Common myeloid progenitor, CD34-positive (primary cell): ENCODE data around the gene PTPRD.

Source experiments
- CTCF ChIA-PET: fragments of 350-600 bp; sonication (Branson Sonifier 250); formaldehyde crosslinking; loops from one replicate; lab custom pipeline; 2021; ENCODE audit warnings: antibody characterized with exemption; lab: Charles Lee
- POLR2A ChIA-PET: fragments of 350-600 bp; sonication (Branson Sonifier 250); formaldehyde crosslinking; loops from one replicate; lab custom pipeline; 2021; ENCODE audit warnings: antibody characterized with exemption; lab: Charles Lee
- DNase-seq, 3 donors: peaks; one replicate each; pipeline versions ENCODE4 v3.0.0 to v3.0.0-alpha.2; 2013
- H3K27ac ChIP-seq, 2 experiments: 1 replicate in 1 of 2; 2 replicates in 1 of 2; pipeline ENCODE4 v1.7.0; 2013; ENCODE audit warnings: inconsistent platforms in 2 of 2, low read length in 2 of 2, mild to moderate bottlenecking in 2 of 2, low read depth in 1 of 2, moderate library complexity in 1 of 2; ENCODE audit not compliant: severe bottlenecking in 2 of 2, insufficient read depth in 1 of 2, poor library complexity in 1 of 2
- H3K27me3 ChIP-seq, 5 experiments: replicated peaks in 2 of 5; 1 replicate in 3 of 5; 2 replicates in 2 of 5; pipeline versions ENCODE4 v1.6.1 to v1.7.0; 2013; ENCODE audit warnings: low read length in 4 of 5, mild to moderate bottlenecking in 2 of 5, moderate library complexity in 2 of 5, inconsistent platforms in 1 of 5; ENCODE audit not compliant: insufficient read depth in 5 of 5, control insufficient read depth in 4 of 5
- H3K36me3 ChIP-seq, 4 experiments: 1 replicate in 2 of 4; 2 replicates in 2 of 4; pipeline versions ENCODE4 v1.6.1 to v1.7.0; 2013; ENCODE audit warnings: low read length in 3 of 4, control low read depth in 1 of 4, mild to moderate bottlenecking in 1 of 4; ENCODE audit not compliant: control insufficient read depth in 4 of 4, insufficient read depth in 4 of 4
- H3K4me1 ChIP-seq, 4 experiments: 1 replicate in 3 of 4; 2 replicates in 1 of 4; pipeline versions ENCODE4 v1.6.1 to v1.7.1; 2013; ENCODE audit warnings: low read length in 3 of 4, mild to moderate bottlenecking in 3 of 4, control low read depth in 1 of 4, inconsistent platforms in 1 of 4, moderate library complexity in 1 of 4; ENCODE audit not compliant: control insufficient read depth in 4 of 4, insufficient read depth in 4 of 4; ENCODE audit errors: control extremely low read depth in 1 of 4
- H3K4me3 ChIP-seq, 7 experiments: 1 replicate in 4 of 7; 2 replicates in 3 of 7; pipeline versions ENCODE4 v1.5.1 to v1.7.0; 2013; ENCODE audit warnings: mild to moderate bottlenecking in 7 of 7, low read length in 6 of 7, moderate library complexity in 6 of 7, inconsistent platforms in 2 of 7, low read depth in 2 of 7, control low read depth in 1 of 7; ENCODE audit not compliant: insufficient read depth in 4 of 7, control insufficient read depth in 1 of 7; ENCODE audit errors: extremely low read depth in 1 of 7
- H3K9me3 ChIP-seq, 5 experiments: 1 replicate in 4 of 5; 2 replicates in 1 of 5; pipeline versions ENCODE4 v1.6.1 to v1.7.1; 2013; ENCODE audit warnings: low read length in 4 of 5, mild to moderate bottlenecking in 2 of 5, inconsistent platforms in 1 of 5, low read depth in 1 of 5, moderate library complexity in 1 of 5; ENCODE audit not compliant: control insufficient read depth in 4 of 5, insufficient read depth in 2 of 5; ENCODE audit errors: control extremely low read depth in 1 of 5
- WGBS: methylation state at CpG from one replicate; pipeline ENCODE4 v1.1.5; 2013; ENCODE audit not compliant: insufficient coverage; 5-methylcytosine and 5-hydroxymethylcytosine counted together

PTPRD gene

DNA sequence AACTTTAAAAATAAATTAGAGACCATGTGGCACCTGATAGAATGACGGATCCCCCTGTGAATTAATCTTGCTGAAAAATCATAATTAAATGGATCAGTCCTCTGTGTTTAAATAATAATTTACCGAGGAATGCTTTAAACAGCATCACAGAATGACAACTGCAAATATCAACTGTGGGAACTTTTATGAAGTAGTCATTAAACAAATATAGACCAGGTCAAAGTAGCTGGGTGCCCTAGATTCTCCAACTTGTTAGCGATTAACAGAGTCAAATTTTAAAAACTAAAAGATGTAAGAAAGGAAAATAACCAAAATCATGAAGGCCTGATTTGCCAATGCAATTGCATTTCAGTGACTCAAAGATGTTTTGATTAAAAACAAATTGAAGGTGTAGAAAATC is 933.4 kb downstream of the PTPRD start:
- Histone ChIP-seq H3K9me3 (no peaks in the 10 kb centered on the region), H3K4me3 (no peak overlapping the region), H3K36me3 (no peaks in the 10 kb centered on the region), H3K4me1 (no peaks in the 10 kb centered on the region), H3K27me3 (peaks cover 0 to 2% (median 0%) of the 10 kb centered on the region in 5 experiments), H3K27ac (no peak overlapping the region)
- WGBS, result 100% methylated on average over 2 of the region's 3 CpGs
- ChIA-PET POLR2A (no interaction called here), CTCF (no interaction called here)
- DNase-seq, result no peak

DNA sequence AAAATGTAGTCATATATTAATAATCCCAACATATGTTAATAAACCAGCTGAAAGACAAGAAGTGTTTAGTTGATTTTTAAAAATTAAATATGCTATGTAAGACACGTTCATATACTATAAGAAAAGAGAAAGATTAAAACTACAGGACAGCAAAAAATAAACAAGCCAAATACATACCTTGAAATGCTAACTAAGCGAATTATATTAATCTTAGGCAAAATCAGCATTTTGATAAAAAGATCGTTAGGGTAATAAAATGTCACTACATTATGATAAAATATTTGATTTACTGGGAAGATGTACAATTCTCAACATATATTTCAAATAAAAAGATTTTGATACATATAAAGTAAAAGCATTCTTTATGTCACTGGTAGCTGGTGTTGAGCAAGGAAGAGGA is 938.3 kb downstream of the PTPRD start:
- Histone ChIP-seq H3K27me3 (no peaks in the 10 kb centered on the region), H3K9me3 (no peaks in the 10 kb centered on the region), H3K36me3 (no peaks in the 10 kb centered on the region), H3K4me1 (no peaks in the 10 kb centered on the region), H3K27ac (no peak overlapping the region), H3K4me3 (no peak overlapping the region)
- no CpG with 5 or more reads among the region's 3 CpGs for WGBS
- ChIA-PET CTCF (no interaction called here), POLR2A (no interaction called here)
- DNase-seq, result no peak

DNA sequence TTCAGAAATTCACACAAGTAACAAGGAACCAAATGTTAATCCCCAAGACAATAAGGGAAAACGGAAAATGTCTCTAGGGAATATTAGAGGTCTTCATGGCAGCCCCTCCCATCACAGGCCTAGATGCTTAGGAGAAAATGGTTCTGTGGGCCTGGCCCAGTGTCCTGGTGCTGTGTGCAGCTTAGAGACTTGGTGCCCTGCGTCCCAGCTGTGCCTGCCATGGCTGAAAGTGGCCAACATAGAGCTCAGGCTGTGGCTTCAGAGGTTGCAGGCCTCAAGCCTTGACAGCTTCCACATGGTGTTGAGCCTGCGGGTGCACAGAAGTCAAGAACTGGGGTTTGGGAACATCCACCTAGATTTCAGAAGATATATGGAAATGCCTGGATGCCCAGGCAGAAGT is 942.3 kb downstream of the PTPRD start:
- ChIA-PET CTCF (interaction anchor here (1.5 kb wide), 1 partner anchor 64 kb away, joined by 3 read pairs; no protein-coding TSS in a partner anchor), POLR2A (no interaction called here)
- no peak overlapping the region for H3K27ac ChIP-seq
- no peaks in the 10 kb centered on the region for H3K36me3 ChIP-seq
- no peaks in the 10 kb centered on the region for H3K4me1 ChIP-seq
- no peak overlapping the region for H3K4me3 ChIP-seq
- DNase-seq, result no peak
- no peaks in the 10 kb centered on the region for H3K9me3 ChIP-seq
- H3K27me3 ChIP-seq, result no peaks in the 10 kb centered on the region
- WGBS, result 97% methylated on average over 3 of the region's 3 CpGs

DNA sequence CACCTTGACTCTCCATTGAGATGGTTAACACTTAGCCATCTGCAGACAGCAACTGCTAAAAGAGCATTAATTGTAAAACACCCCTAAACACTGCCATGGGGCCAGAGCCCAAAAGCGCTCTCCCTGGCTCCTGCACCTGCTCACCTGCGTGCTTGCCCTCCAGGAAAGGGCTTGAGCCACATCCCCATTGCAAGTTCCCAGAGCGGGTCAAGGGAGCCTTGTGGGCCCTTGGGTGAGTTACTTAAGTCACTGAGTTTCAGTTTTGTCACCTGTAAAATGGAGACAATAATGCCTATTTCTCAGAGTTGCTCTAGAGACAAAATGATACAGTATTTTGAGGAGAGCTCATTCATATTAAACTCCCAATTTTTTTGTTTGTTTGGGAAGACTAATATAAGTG is 967.8 kb downstream of the PTPRD start:
- peaks cover 0 to 11% (median 6%) of the 10 kb centered on the region in 5 experiments for H3K27me3 ChIP-seq
- no peaks in the 10 kb centered on the region for H3K9me3 ChIP-seq
- ChIA-PET CTCF (no interaction called here), POLR2A (no interaction called here)
- H3K4me3 ChIP-seq, result no peak overlapping the region
- DNase-seq, result no peak
- WGBS, result 94% methylated on average over 2 of the region's 3 CpGs
- H3K4me1 ChIP-seq, result peaks cover 3 to 8% (median 6%) of the 10 kb centered on the region in 4 experiments
- H3K36me3 ChIP-seq, result no peaks in the 10 kb centered on the region
- H3K27ac ChIP-seq, result no peak overlapping the region

DNA sequence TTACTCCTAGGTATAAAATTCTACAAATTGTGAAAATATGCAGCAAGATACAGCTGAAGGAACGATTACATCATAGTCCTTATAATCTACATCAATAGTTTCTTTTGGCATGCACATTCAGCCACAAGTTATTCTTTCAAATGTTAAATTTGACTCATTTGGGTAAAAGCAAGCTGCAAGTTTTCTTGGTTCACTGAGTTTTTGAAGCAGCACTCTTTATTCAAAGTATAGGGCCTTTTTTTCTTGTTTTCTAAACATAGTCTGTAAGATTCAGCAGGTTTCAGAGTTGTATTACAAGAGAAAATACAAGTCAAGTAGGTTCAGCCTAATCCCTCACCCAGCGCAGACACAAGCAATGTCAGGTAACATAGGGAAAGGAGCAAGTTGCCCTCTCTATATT is 981.5 kb downstream of the PTPRD start:
- no peak for DNase-seq
- WGBS, result 100% methylated on average over 1 of the region's 2 CpGs
- CTCF ChIA-PET, result no interaction called here
- Histone ChIP-seq H3K4me3 (no peak overlapping the region), H3K9me3 (no peaks in the 10 kb centered on the region), H3K27ac (no peak overlapping the region), H3K27me3 (no peaks in the 10 kb centered on the region), H3K36me3 (no peaks in the 10 kb centered on the region), H3K4me1 (no peaks in the 10 kb centered on the region)
- POLR2A ChIA-PET, result no interaction called here

DNA sequence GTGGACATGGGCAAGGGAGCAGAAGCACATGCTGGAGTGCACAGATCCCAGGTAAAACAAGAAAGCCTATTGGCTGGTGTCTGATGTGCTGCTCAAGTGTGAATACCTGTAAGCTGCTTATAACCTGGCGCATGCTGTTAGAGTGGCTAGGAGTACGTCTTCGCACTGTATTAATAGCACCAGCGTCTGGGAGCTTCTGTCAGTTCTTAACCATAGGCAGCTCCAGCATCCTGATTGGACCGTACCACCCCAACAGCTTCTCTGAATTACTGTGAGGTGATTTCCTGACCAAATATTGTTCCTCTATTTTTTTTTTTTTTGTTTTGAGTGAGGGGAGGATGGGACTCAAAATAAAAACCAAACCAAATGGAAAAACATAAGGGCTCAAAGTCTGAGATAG is 987.6 kb downstream of the PTPRD start:
- H3K27ac ChIP-seq, result no peak overlapping the region
- H3K27me3 ChIP-seq, result no peaks in the 10 kb centered on the region
- 97% methylated on average over 4 of the region's 5 CpGs for WGBS
- ChIA-PET CTCF (no interaction called here), POLR2A (no interaction called here)
- no peaks in the 10 kb centered on the region for H3K9me3 ChIP-seq
- no peaks in the 10 kb centered on the region for H3K36me3 ChIP-seq
- no peak for DNase-seq
- H3K4me3 ChIP-seq, result no peak overlapping the region
- H3K4me1 ChIP-seq, result no peaks in the 10 kb centered on the region

DNA sequence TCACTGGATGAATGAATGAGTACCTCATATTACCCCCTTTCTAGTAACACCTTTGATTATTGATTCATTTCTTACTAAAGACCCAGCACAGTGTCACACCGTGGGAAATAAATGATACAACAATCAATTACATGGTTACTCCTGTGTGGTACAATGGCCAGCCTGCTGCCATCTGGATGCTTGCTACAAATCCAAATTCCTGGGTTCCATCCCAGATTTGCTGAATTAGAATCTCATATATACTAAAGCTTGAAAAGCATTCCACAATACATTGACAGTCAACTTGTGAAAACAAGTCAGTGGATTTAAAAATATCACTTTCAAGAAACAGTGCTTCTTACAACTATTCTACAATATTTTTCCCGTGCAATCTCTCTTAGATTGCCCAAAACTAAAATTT is 989.3 kb downstream of the PTPRD start:
- Histone ChIP-seq H3K27ac (no peak overlapping the region), H3K27me3 (no peaks in the 10 kb centered on the region), H3K4me1 (no peaks in the 10 kb centered on the region), H3K36me3 (no peaks in the 10 kb centered on the region), H3K9me3 (no peaks in the 10 kb centered on the region), H3K4me3 (no peak overlapping the region)
- ChIA-PET CTCF (no interaction called here), POLR2A (no interaction called here)
- WGBS, result 66% methylated on average over 2 of the region's 2 CpGs
- DNase-seq, result no peak
